Measurements from ENCODE around the gene PALLD.

- TF ChIP-seq RCOR2 (CRISPR knock-in tag; IDR thresholded peaks at IDR 0.05) = no peak
- TF ChIP-seq ZBED4 (CRISPR knock-in tag; IDR thresholded peaks at IDR 0.05; ENCODE audit: borderline replicate concordance) = no peak
- no peak for TF ChIP-seq TAF15 (IDR thresholded peaks at IDR 0.05; ENCODE audit: low read depth, low read length, poor library complexity, severe bottlenecking)
Measured at GRCh38 chr4:168925789-168926490, 429.1 kb downstream of the PALLD start.
